IMR-90 (cell line): ENCODE measurements around the gene LYPD6.

Experiments
- BHLHE40 ChIP-seq: fragments of 150-350 bp; IDR thresholded peaks from 2 replicates; pipeline ENCODE4 v1.6.1; 2016; ENCODE audit warnings: mild to moderate bottlenecking, low read depth, low read length
- CEBPB ChIP-seq: IDR thresholded peaks from 2 replicates; pipeline ENCODE4 v1.6.1; 2012; ENCODE audit warnings: low read depth, low read length, improper control_type of control experiment
- FOS ChIP-seq: fragments of 150-350 bp; IDR thresholded peaks from 2 replicates; pipeline ENCODE4 v1.6.1; 2016; ENCODE audit warnings: low read depth, low read length
- MXI1 ChIP-seq: IDR thresholded peaks from 2 replicates; pipeline ENCODE4 v1.6.1; 2012; ENCODE audit warnings: low read depth, mild to moderate bottlenecking, low read length, moderate library complexity, borderline replicate concordance
- POLR2A ChIP-seq: IDR thresholded peaks from 2 replicates; pipeline ENCODE4 v1.6.1; 2012; ENCODE audit warnings: mild to moderate bottlenecking, low read depth, low read length
- RCOR1 ChIP-seq: IDR thresholded peaks from 2 replicates; pipeline ENCODE4 v1.6.1; 2012; ENCODE audit warnings: mild to moderate bottlenecking, low read length, improper control_type of control experiment; ENCODE audit not compliant: insufficient replicate concordance
- TF ChIP-seq, protein P1 (sequence below): conservative IDR thresholded peaks from 2 replicates; pipeline ENCODE4 v1.5.1; 2012; ENCODE audit warnings: mild to moderate bottlenecking, low read depth, low read length, improper control_type of control experiment
- TF ChIP-seq, protein P2 (sequence below): fragments of 150-350 bp; IDR thresholded peaks from 2 replicates; pipeline ENCODE4 v1.6.1; 2016; ENCODE audit warnings: low read depth, mild to moderate bottlenecking, low read length, moderate library complexity, borderline replicate concordance

DNA sequence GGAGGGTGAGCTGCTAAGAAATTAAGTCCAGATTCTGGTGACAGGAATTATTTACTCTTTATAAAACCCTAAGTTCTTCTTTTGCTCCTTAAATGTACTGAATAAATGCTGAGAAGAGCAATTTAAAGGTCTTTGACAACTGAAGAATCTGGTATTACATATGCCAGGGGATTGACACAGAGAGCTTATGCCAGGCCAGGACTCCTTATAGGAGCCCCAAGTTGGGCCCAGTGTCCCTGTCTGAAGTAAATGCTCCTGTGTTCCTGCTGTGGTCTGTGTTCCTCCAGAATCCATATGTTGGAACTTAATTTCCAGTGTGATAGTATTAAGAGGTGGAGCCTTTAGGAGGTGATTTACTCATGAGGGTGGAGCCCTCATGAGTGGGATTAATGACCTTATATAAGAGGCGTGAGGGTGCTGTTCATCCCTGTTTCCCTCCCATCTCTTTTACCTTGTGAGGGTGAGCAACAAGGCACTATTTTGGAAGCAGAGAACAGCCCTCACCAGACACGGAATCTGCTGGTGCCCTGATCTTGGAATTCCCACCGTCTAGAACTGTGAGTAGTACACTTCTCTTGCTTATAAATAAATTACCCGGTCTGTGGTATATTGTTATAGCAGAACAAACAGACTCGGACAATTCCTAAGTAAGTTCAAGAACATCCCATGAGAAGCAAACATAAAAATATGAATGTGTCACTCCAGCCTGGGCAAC lies 39.8 kb downstream of the LYPD6 start:
- TF ChIP-seq, protein P1, sequence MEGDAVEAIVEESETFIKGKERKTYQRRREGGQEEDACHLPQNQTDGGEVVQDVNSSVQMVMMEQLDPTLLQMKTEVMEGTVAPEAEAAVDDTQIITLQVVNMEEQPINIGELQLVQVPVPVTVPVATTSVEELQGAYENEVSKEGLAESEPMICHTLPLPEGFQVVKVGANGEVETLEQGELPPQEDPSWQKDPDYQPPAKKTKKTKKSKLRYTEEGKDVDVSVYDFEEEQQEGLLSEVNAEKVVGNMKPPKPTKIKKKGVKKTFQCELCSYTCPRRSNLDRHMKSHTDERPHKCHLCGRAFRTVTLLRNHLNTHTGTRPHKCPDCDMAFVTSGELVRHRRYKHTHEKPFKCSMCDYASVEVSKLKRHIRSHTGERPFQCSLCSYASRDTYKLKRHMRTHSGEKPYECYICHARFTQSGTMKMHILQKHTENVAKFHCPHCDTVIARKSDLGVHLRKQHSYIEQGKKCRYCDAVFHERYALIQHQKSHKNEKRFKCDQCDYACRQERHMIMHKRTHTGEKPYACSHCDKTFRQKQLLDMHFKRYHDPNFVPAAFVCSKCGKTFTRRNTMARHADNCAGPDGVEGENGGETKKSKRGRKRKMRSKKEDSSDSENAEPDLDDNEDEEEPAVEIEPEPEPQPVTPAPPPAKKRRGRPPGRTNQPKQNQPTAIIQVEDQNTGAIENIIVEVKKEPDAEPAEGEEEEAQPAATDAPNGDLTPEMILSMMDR = no peak
- TF ChIP-seq CEBPB (no peak), RCOR1 (no peak), MXI1 (no peak), BHLHE40 (no peak), FOS (no peak), POLR2A (no peak)
- TF ChIP-seq, protein P2, sequence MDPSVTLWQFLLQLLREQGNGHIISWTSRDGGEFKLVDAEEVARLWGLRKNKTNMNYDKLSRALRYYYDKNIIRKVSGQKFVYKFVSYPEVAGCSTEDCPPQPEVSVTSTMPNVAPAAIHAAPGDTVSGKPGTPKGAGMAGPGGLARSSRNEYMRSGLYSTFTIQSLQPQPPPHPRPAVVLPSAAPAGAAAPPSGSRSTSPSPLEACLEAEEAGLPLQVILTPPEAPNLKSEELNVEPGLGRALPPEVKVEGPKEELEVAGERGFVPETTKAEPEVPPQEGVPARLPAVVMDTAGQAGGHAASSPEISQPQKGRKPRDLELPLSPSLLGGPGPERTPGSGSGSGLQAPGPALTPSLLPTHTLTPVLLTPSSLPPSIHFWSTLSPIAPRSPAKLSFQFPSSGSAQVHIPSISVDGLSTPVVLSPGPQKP = no peak
